Stimulated activated CD8-positive, alpha-beta memory T cell treated with anti-CD3 and anti-CD28 coated beads, Interleukin-12 subunit alpha, Interleukin-12 subunit beta, amount 100 ng/mL, for 24 hours (primary cell): Measurements from ENCODE around the gene GPR108.
"Not testable (repeated sequence)": the region's sequence is repeated elsewhere in the genome, so short reads cannot be mapped to it uniquely, and the experiment has no call there.

ENCODE experiments used
- DNase-seq: peaks from one replicate; pipeline ENCODE4 v3.0.0-alpha.2; 2020; ENCODE audit errors: extremely low read depth

The GPR108 gene

GRCh38 chr19:6720369-6721137, 16.8 kb downstream of the GPR108 start, which contains the start of gene C3:
TSS of gene C3 (minus strand) at chr19:6720650. CDS start at chr19:6720589, 61 bp downstream.
- no peak for DNase-seq

DNA sequence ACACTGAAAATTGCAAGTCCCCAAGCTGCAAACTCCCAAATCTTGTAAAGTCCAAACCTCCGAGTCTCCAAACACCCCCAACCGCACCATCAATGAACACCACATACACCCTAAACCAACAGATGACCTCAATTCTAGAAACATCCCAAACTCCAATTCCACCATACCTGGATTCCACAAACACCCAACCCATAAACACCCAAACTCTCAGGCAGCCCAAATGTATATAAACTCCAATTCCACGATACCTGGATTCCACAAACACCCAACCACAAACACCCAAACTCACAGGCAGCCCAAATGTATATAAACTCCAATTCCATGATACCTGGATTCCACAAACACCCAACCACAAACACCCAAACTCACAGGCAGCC, 17.4 kb downstream of the GPR108 start:
- no peak for DNase-seq

DNA sequence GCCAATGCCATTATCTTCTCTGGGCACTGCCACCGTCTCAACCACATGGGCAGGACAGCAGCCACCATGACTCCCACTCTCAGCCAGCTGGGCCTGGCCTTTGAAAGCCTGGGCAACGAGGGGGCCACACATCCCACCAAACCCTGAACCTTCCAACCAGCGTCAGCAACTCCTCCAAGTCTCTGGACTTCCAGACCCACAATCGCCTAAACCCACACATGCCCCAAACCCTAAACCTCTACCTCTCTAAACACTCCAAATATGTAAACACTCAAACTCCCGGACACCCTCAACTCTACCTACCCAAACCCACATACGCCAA, 17.9 kb downstream of the GPR108 start:
- DNase-seq: no peak

DNA sequence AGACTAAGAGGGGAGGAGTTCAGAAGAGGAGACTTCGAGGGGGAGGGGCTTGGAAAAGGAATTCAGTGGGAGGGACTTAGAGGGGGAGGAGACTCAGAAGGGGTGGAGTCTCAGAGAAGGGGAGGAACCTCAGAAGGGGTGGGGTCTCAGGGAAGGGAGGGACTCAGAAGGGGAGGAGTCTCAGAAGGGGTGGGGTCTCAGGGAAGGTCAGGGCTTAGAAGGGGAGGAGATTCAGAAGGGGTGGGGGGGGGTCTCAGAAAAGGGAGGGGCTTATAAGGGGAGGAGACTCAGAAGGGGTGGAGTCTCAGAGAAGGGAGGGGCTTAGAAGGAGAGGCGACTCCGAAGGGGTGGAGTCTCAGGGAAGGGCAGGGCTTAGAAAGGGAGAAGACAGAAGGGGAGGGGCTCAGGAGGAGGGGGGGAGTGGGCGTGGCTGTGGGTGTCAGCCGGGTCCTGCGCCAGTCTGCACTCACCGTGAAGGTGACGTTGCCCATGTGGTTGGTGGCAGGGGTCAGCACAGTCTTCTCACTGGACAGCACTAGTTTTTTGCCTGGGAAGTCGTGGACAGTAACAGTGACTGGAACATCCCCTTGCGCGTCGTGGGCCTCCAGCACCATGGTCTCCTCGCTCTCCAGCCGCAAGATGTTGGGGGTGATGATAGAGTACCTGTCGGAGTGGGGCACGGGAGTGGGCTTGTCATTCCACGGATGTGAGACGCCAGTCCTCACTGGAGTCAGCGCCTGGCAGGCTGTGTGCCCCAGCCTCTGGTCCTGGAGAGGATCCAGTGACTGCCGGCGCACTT, 18.4 kb downstream of the GPR108 start:
- no peak for DNase-seq

GRCh38 chr19:6718111-6718740, 19.2 kb downstream of the GPR108 start:
- DNase-seq: no peak

DNA sequence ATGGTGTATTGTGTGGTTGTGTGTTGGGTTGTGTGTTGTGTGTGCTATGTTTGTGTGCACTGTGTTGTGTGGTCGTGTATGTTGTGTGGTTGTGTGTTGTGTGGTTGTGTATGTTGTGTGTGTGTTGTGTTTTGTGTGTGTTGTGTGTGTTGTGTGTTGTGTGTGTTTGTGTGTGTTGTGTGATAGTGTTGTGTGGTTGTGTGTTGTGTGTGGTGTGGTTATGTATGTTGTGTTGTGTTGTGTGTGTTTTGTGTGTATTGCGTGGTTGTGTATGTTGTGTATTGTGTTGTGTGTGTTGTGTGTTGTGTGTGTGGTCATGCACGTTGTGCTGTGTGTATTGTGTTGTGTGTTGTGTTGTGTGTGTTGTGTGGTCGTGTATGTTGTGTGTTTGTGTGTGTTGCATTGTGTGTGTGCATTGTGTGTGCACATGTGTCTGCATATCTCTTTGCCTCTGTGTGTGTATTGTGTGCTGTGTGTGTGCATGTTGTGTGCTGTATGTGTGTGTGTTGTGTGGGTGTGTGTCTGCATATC, 19.9 kb downstream of the GPR108 start:
- DNase-seq: no peak

- no peak for DNase-seq
Measured at GRCh38 chr19:6717036-6717435, 20.3 kb downstream of the GPR108 start.

GRCh38 chr19:6716610-6716970, 20.8 kb downstream of the GPR108 start:
- DNase-seq: no peak

DNA sequence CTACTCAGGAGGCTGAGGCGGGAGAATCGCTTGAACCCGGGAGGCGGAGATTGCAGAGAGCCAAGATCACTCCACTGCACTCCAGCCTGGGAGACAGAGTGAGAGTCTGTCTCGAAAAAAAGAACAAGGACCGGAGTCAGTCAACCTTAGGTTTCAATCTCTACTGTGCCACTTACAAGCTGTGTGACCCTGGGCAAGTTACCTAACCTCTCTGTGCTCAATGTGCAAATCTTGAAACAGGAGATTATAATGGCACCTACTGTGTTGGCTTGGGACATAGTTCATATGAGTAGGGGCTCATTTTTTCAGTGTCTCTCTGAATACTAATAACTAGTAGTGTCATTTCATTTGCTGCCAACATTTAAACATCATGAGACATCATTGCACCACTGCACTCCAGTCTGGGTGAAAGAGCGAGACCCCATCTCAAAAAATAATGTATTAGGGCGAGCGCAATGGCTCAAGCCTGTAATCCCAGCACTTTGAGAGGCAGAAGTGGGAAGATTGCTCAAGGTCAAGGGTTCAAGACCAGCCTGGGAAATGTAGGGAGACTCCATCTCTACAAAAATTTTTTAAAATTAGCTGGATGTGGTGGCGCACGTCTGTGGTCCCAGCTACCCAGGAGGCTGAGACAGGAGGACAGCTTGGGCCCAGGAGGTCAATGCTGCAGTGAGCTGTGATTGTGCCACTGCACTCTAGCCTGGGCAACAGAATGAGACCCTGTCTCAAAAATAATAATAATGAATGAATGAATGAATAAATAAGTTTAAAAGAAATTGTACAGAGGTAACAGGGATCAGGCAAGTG, 22.4 kb downstream of the GPR108 start:
- no peak for DNase-seq

- no peak for DNase-seq
Measured at GRCh38 chr19:6713773-6714692, 23.3 kb downstream of the GPR108 start.

DNA sequence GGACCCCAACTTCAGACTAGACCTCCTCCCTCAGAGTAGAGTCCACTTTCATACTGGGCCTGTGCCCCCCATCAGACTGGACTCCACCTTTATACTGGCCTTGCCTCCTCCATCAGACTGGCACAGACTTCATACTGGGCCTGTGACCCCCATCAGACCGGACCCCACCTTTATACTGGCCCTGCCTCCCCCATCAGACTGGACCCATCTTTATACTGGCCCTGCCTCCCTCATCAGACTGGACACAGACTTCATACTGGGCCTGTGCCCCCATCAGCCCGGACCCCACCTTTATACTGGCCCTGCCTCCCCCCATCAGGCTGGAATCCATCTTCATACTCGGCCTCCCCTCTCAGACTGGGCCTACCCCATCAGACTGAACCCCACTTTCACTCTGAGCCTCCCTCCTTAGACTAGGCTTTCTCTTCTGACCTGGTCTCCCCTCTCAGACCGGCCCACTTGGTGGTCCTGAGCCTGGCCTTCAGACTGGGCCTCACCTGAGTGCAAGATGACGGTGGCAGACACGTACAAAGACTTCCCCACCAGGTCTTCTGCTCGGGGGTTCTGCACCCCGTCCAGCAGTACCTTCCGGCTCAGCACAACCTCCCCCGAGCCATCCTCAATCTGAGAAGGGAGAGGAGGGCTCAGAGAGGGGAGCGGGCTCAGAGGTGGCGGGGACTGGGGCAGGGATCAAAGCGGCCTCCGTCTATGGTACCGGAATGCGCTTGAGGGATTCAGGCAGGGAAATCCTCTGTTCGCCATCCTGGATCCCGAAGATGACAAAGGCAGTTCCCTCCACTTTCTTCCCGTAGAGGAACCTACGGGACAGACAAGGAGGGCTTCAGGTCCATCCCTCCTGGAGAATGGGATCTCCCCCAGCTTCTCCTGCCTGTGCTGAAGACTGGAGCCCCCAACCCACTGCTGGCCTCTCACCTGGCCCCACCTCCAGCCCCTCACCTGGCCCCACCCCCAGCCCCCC, 24.4 kb downstream of the GPR108 start:
- DNase-seq: no peak

DNA sequence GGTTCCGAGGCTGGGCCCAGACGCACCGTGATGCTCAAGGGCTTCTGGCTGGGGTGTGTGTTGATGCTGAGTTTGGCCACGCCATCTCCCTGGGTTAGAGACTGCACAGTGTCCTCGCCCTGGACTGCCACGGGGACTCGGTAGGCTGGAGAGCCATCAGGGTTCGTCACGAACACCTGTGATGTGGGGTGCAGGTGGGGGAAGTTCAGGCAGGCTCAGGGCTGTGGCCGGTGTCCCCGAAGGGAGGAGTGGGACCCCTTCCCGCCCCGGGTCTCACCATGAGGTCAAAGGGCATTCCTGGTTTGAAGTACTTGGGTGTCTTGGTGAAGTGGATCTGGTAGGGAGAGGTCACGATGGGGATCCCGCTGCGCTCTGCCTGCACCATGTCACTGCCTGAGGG, 25.1 kb downstream of the GPR108 start:
- no peak for DNase-seq

GRCh38 chr19:6711605-6712004, 25.8 kb downstream of the GPR108 start:
- no peak for DNase-seq

GRCh38 chr19:6711078-6711361, 26.4 kb downstream of the GPR108 start:
- no peak for DNase-seq

DNA sequence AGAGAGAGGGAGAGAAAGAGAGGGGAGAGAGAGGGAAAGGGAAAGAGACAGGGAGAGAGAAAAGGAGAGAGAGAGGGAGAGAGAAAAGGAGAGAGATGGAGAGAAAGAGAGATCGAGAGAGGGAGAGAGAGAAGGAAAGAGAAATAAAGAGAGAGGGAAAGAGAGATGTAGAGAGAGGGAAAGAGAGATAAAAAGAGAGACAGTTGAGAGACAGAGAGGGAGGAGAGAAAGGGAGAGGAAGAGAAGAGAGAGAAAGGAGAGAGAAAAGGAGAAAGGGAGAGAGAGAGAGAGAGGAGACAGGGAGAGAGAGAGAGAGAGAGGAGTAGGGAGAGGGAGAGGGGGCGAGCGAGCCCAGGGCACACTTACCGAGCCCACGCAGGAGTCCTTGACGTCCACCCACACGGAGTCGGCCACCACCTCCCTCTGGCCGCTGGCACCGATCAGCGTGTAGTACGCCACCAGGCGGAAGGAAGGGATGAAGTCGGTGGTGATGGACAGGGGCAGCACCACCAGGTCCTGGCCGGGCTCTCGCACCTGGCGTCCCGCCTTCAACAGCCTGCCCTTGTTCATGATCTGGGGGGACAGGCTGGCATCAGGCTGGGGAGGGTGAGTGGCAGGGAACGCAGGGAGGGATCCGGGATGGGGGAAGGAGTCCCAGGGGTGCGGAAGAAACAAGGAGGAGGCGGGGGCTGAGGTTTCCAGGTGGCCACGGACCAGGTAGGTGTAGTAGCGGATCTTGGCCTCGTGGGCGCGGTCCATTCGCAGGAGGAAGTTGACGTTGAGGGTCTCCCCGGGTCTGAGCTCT, 26.9 kb downstream of the GPR108 start:
- no peak for DNase-seq

DNA sequence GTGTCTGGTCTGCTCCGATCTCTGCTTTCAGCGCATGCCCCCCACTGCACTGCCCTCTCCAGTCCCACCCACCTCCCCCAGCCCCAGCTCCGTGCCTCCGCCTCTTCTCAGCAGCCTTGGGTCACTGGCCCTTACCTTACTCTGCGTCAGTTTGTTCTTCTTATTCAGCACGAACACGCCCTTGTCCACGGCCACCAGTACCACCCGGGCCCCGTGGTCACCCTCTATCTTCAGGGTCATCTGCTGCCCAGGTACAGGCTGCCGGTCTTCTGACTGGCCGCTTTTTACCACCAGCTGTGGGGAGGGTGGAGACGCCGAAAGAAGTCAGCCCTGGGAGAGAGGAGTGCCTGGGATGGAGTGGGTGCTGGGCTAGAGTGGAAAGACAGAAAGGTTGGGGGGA, 27.8 kb downstream of the GPR108 start:
- DNase-seq: no peak

- DNase-seq: not testable (repeated sequence)
Measured at GRCh38 chr19:6708913-6709312, 28.5 kb downstream of the GPR108 start.

GRCh38 chr19:6708346-6708745, 29.0 kb downstream of the GPR108 start:
- no peak for DNase-seq

GRCh38 chr19:6707658-6708018, 29.7 kb downstream of the GPR108 start:
- no peak for DNase-seq
